PC-3 (cell line): Measurements from ENCODE around the gene PRDX3. TPM values are rescaled to one million over a fixed set of nuclear protein-coding genes. Genes with fewer than 3 reads are reported as not detected.
"Not testable (repeated sequence)": the region's sequence is repeated elsewhere in the genome, so short reads cannot be mapped to it uniquely, and the experiment has no call there.

ENCODE experiments used
- ATAC-seq: fragments of 200-7000 bp; cut with Tn5 transposase; 2 replicates; pipeline ENCODE4 v1.9.1; 2020; ENCODE audit warnings: mild to moderate bottlenecking, moderate library complexity
- BruUV-seq: library from RNA; stranded (reverse); fragments of 400-500 nt; replicated peaks from 2 replicates; lab custom pipeline; 2021; lab: Mats Ljungman, UMichigan
- CTCF ChIA-PET: fragments of 300-600 bp; sonication (Branson Sonifier 250); formaldehyde crosslinking; loops from one replicate; lab custom pipeline; 2022; ENCODE audit warnings: antibody characterized with exemption; lab: Charles Lee
- POLR2A ChIA-PET: fragments of 300-600 bp; sonication (Branson Sonifier 250); formaldehyde crosslinking; loops from one replicate; lab custom pipeline; 2022; ENCODE audit warnings: antibody characterized with exemption; ENCODE audit not compliant: unreplicated experiment; lab: Charles Lee
- DNase-seq: peaks from one replicate; pipeline ENCODE4 v3.0.0-alpha.2; 2015
- H2AFZ ChIP-seq: fragments of 300-600 bp; sonication (generic); 2 replicates; pipeline ENCODE4 v1.6.0; 2016; ENCODE audit warnings: antibody characterized with exemption, low read length
- H3F3A ChIP-seq: fragments of 300-600 bp; sonication (generic); one replicate; pipeline ENCODE4 v1.6.0; 2017; ENCODE audit warnings: antibody characterized with exemption, low read length, control low read depth, mild to moderate bottlenecking; ENCODE audit not compliant: unreplicated experiment
- H3K27ac ChIP-seq: fragments of 300-600 bp; sonication (generic); 2 replicates; pipeline ENCODE4 v1.5.1; 2016; ENCODE audit warnings: mild to moderate bottlenecking, low read length
- H3K27me3 ChIP-seq: fragments of 300-600 bp; sonication (generic); 2 replicates; pipeline ENCODE4 v1.6.1; 2016; ENCODE audit warnings: low read length, mixed read lengths
- H3K36me3 ChIP-seq: fragments of 300-600 bp; sonication (generic); 2 replicates; pipeline ENCODE4 v1.6.1; 2016; ENCODE audit warnings: low read depth, mixed run types, low read length, mixed read lengths
- H3K4me1 ChIP-seq: fragments of 300-600 bp; sonication (generic); 2 replicates; pipeline ENCODE4 v1.5.1; 2016; ENCODE audit warnings: low read length; ENCODE audit not compliant: insufficient read depth
- H3K4me2 ChIP-seq: fragments of 300-600 bp; sonication (generic); 2 replicates; pipeline ENCODE4 v1.6.0; 2016; ENCODE audit warnings: low read length
- H3K4me3 ChIP-seq: fragments of 300-600 bp; sonication (generic); 2 replicates; pipeline ENCODE4 v1.5.1; 2016; ENCODE audit warnings: mild to moderate bottlenecking, low read length, mixed read lengths
- H3K79me2 ChIP-seq: fragments of 300-600 bp; sonication (generic); 2 replicates; pipeline ENCODE4 v1.6.1; 2017; ENCODE audit warnings: low read length, mixed read lengths
- H3K9ac ChIP-seq: fragments of 300-600 bp; sonication (generic); 2 replicates; pipeline ENCODE4 v1.6.0; 2016; ENCODE audit warnings: mild to moderate bottlenecking, low read length
- H3K9me2 ChIP-seq: fragments of 300-600 bp; sonication (generic); replicated peaks from 2 replicates; pipeline ENCODE4 v1.6.1; 2016; ENCODE audit warnings: mixed run types, low read length, mixed read lengths
- H3K9me3 ChIP-seq: fragments of 300-600 bp; sonication (generic); 2 replicates; pipeline ENCODE4 v1.6.1; 2016; ENCODE audit warnings: low read length, mixed read lengths
- H4K20me1 ChIP-seq: fragments of 300-600 bp; sonication (generic); 2 replicates; pipeline ENCODE4 v1.6.1; 2016; ENCODE audit warnings: low read length, mixed read lengths
- EZH2 ChIP-seq: fragments of 300-600 bp; sonication (generic); IDR thresholded peaks from one replicate; pipeline ENCODE4 v1.6.1; 2017; ENCODE audit warnings: antibody characterized with exemption, mild to moderate bottlenecking, low read length; ENCODE audit not compliant: unreplicated experiment
- EZH2phosphoT487 ChIP-seq: fragments of 300-600 bp; sonication (generic); IDR thresholded peaks from 2 replicates; pipeline ENCODE4 v1.6.1; 2018; ENCODE audit warnings: mild to moderate bottlenecking, antibody characterized with exemption, low read length, borderline replicate concordance
- intact Hi-C: fragments of 100-400 bp; cut with micrococcal nuclease; formaldehyde crosslinking; loops from 2 replicates; pipeline ENCODE4 v1.9.0; 2023
- total RNA-seq: library from RNA; depleted of rRNA; stranded (reverse); fragments of >200 nt; gene quantifications from 2 replicates; pipeline ENCODE4 v1.2.3, GENCODE V29; 2014
- TF ChIP-seq, protein P1 (sequence below): fragments of 300-600 bp; sonication (generic); conservative IDR thresholded peaks from 2 replicates; pipeline ENCODE4 v1.5.1; 2017; ENCODE audit warnings: antibody characterized with exemption, low read depth, mild to moderate bottlenecking, low read length

The PRDX3 gene
- total RNA-seq, 1 experiment from 2014 or later = 153 TPM

DNA sequence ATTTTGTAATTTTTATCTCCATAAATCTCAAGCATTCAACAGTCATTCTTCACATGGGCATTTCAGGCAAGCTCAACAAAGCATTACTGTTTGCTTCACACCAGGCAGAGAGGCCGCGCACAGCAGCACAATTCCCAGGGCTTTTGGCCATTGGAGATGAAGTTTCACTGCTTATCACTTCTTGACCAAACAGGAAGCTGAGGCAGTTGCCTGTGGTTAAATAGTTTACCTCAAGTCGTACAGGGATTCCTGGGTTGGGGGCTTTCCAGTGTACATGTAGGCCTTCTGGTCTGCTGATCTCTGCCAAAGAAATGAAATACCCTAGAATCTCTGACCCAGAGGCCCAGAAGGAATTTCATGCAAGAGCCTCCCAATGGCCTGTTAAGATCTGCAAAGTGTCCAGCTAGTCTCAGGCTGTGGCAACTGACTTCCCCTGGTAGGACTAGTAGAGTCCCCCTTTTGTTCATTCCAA, 11.2 kb upstream of the PRDX3 start:
- BruUV-seq = no TSS peak
- ChIA-PET CTCF (interaction anchor here (0.8 kb wide), 1 partner anchor 9 kb away, joined by 3 read pairs; no protein-coding TSS in a partner anchor), POLR2A (no interaction called here)
- no peak for ATAC-seq
- H3K36me3 ChIP-seq = no peaks in the 10 kb centered on the region
- no peak for DNase-seq
- H3K9ac ChIP-seq = no peak overlapping the region
- peak overlapping the region; percentile 35 for H3K4me2 ChIP-seq
- no peaks in the 10 kb centered on the region for H3F3A ChIP-seq
- no peak overlapping the region for H3K4me3 ChIP-seq
- H3K79me2 ChIP-seq = no peaks in the 10 kb centered on the region
- 0 out of 2 replicates have a peak overlapping the region, but pooled peaks have one; percentile 8 for H2AFZ ChIP-seq
- TF ChIP-seq EZH2 = no peak
- TF ChIP-seq, protein P1, sequence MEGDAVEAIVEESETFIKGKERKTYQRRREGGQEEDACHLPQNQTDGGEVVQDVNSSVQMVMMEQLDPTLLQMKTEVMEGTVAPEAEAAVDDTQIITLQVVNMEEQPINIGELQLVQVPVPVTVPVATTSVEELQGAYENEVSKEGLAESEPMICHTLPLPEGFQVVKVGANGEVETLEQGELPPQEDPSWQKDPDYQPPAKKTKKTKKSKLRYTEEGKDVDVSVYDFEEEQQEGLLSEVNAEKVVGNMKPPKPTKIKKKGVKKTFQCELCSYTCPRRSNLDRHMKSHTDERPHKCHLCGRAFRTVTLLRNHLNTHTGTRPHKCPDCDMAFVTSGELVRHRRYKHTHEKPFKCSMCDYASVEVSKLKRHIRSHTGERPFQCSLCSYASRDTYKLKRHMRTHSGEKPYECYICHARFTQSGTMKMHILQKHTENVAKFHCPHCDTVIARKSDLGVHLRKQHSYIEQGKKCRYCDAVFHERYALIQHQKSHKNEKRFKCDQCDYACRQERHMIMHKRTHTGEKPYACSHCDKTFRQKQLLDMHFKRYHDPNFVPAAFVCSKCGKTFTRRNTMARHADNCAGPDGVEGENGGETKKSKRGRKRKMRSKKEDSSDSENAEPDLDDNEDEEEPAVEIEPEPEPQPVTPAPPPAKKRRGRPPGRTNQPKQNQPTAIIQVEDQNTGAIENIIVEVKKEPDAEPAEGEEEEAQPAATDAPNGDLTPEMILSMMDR = no peak
- no peak for TF ChIP-seq EZH2phosphoT487
- no peaks in the 10 kb centered on the region for H4K20me1 ChIP-seq
- peak overlapping the region; percentile 67 for H3K27ac ChIP-seq
- no peaks in the 10 kb centered on the region for H3K9me2 ChIP-seq
- intact Hi-C loops = no loop called here
- H3K27me3 ChIP-seq = no peaks in the 10 kb centered on the region
- peaks cover 21% of the 10 kb centered on the region for H3K4me1 ChIP-seq
- no peaks in the 10 kb centered on the region for H3K9me3 ChIP-seq

DNA sequence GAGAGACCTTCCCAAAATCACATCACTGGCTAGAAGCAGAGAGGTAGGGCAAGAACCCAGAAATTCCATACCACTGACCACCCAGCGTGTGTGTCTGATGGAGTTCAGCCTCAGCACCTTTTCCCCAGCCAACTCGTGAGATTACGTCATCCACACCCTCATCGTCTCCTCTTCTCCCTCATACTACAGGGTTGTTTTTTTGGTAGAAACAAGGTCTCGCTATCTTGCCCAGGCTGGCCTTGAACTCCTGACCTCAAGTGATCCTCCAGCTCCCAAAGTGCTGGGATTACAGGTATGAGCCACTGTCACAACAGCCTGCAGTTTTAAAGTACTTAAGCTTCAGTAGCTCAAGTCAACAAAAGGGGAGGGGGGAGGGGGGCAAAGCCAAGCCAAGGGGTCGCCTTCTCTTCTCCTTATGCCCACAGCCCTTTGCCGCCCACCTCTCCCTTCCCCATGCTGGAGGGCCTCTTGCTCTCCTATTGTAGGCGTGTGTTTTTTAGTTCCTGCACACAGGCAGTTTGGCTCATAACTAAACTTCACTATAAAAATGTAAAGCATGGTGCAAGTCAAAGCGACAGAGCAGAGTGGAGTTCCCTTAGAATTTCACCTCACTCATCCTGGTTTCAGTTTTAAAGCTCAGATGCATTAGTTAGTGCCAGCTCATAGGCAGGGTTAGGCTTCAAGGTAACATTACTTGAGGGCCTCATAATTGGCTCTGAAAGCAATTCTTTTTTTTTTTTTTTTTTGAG, 5.2 kb upstream of the PRDX3 start:
- BruUV-seq = no TSS peak
- intact Hi-C loops = no loop called here
- no peak for ATAC-seq
- Histone ChIP-seq H3F3A (no peaks in the 10 kb centered on the region), H3K9ac (no peak overlapping the region), H3K4me2 (no peak overlapping the region), H3K9me3 (no peaks in the 10 kb centered on the region), H3K4me1 (peaks cover 4% of the 10 kb centered on the region; the same call in 1 of the 2 replicates), H3K27me3 (no peaks in the 10 kb centered on the region), H3K4me3 (no peak overlapping the region), H4K20me1 (no peaks in the 10 kb centered on the region), H3K27ac (no peak overlapping the region), H3K9me2 (no peaks in the 10 kb centered on the region), H3K79me2 (no peaks in the 10 kb centered on the region), H3K36me3 (no peaks in the 10 kb centered on the region), H2AFZ (no peak overlapping the region)
- TF ChIP-seq, protein P1 = no peak
- TF ChIP-seq EZH2 (no peak), EZH2phosphoT487 (no peak)
- DNase-seq = no peak
- ChIA-PET CTCF (no interaction called here), POLR2A (no interaction called here)

DNA sequence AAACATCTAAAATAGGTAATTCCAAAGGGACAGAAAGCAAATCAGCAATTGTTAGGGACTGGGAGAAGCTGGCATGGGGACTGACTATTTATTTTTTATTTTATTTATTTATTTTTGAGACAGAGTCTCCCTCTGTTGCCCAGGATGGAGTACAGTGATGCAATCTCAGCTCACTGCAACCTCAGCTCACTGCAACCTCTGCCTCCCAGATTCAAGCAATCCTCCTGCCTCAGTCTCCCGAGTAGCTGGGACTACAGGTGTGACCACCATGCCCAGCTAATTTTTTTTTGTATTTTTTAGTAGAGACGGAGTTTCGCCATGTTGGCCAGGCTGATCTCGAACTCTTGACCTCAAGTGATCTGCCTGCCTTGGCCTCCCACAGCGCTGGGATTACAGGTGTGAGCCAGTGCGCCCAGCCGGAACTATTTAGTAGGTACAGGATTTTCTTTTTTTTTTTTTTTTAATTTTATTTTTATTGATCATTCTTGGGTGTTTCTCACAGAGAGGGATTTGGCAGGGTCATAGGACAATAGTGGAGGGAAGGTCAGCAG, 2.3 kb upstream of the PRDX3 start:
- intact Hi-C loops, H3F3A ChIP-seq, H3K36me3 ChIP-seq, H3K9me2 ChIP-seq, H3K9ac ChIP-seq, CTCF ChIA-PET, BruUV-seq, POLR2A ChIA-PET, H2AFZ ChIP-seq, H3K4me3 ChIP-seq, H3K27me3 ChIP-seq, H3K4me2 ChIP-seq, H4K20me1 ChIP-seq, H3K27ac ChIP-seq, DNase-seq, ATAC-seq, H3K9me3 ChIP-seq: not testable (repeated sequence)
- Histone ChIP-seq H3K79me2 (peaks cover 25% of the 10 kb centered on the region), H3K4me1 (peaks cover 14% of the 10 kb centered on the region; the same call in 1 of the 2 replicates)
